CD4-positive, alpha-beta T cell treated with Interleukin-4 for 1 hour (primary cell): Measurements from ENCODE around the gene RNF125.
"Not testable (repeated sequence)": the region's sequence is repeated elsewhere in the genome, so short reads cannot be mapped to it uniquely, and the experiment has no call there.

Experiments
- DNase-seq, 2 donors: peaks; one replicate each; pipeline ENCODE4 v3.0.0-alpha.2; 2020 to 2022

The RNF125 gene

DNA sequence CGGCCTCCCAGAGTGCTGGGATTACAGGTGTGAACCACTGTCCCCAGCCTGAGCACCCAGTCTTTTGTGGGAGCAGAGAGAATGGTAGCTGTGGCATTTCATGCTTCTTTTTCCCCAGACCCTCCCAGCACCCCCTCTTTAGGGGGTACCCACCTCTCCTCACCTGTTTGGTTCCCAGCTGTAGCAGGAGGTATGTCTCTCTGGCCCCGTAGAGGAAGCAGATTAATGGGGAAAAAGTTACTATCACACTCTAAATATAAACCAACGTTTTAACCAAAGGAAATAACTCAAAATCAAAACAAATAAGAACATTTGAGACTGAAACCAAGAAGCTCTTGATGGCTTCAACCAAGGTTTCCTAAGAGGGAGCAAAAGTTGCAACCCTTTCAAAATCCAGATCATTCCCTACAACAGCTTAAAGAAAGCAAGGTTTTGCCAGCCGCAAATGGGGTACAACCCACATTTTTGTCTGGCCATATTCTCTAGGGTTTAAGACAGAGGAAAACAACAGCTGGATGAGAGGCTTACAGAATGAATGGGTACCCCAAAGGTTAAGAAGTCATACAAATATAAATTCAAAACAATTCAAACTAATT, 8.0 kb downstream of the RNF125 start:
- no peak for DNase-seq

DNA sequence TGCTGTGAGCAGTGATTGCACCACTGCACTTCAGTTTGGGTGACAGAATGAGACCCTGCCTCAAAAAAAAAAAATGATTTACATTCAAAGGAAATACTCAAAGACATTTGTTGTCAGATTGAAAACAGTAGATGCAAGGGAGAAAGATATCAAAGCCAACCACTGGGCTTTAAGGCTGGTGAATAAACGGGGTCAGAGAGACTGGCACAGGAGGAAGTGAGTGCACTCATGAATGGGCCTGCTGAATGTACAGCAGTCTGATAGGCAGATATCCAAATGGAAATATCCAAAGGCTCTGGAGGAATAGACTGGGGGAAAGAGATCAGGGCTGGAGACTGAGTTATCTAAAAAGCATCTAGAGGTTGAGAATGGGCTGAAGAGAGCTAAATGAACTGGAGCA, 10.9 kb downstream of the RNF125 start:
- no peak for DNase-seq

DNA sequence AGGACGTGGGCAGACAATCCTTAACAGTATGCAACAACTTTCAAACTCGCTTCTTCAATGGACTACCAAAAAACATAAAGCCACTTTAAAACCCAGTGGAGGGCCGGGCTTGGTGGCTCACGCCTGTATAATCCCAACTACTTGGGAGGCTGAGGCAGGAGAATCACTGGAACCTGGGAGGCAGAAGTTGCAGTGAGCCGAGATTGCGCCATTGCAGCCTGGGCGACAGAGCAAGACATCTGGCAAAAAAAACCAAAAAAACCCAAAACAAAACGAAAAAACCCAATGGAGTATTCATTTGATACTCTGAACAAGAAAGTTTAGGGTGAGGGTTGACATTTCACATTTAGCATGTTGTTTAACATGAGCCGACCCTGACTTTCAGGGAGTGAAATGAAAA, 14.0 kb downstream of the RNF125 start:
- no peak for DNase-seq

DNA sequence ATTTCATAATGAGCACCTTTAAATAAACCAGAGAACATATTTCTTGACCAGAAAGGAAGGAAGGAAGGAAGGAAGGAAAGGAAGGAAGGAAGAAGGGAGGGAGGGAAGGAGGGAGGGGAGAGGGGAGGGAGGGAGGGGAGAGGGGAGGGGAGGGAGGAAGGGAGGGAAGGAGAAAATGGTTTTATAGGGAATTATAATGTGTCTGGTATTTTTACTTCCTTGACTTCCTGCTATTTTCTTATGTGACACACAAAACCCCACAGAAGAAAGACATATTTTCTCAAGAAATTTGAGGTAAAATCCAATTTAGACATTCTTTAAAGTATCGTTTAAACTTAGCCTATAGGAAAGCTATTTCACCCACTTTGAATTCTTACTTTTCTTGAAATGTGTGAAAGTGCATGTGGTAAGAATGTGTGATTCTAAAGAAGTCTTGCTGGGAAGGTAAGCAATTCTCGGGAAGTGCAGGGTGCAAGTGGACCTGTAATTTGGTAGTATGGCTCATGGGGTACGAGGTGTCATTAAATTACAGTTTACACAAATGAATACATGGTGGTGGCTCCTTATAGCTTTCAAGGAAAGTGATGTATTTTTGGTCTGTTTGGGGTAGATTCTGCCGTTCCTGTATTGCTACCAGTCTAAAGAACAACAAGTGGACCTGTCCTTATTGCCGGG, 18.0 kb downstream of the RNF125 start:
- DNase-seq: peak; percentile 20 to 64

DNA sequence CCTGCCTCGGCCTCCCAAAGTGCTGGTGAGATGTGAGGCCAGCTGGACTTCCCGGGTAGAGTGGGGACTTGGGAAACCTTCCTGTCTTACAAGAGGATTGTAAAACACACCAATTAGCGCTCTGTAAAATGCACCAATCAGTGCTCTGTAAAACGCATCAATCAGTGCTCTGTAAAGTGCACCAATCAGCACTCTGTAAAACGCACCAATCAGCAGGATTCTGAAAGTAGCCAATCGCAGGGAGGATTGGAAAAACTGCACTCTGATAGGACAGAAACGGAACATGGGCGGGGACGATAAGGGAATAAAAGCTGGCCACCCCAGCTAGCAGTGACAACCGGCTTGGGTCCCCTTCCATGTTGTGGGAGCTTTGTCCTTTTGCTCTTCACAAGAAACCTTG, 19.0 kb downstream of the RNF125 start:
- no peak for DNase-seq

DNA sequence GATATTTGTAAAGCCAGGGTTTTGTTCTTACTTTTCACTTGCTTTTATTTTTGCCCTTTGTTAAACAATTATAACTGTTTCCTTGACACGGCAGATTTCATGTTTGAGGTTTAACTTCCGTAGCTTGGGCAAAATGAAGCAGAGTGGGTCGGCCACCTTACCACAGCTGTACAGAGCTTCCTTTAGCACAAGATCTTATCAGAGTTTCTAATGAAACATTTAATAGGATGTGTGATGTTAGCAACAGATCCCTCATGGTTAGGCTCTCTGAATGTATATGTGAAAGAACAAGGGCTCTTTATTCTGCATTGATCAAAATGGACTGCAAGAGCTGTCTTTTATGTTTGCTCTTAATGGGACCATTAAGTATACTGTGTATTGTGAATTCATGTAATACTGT, 22.3 kb downstream of the RNF125 start:
- DNase-seq: peak; percentile 61 to 80

DNA sequence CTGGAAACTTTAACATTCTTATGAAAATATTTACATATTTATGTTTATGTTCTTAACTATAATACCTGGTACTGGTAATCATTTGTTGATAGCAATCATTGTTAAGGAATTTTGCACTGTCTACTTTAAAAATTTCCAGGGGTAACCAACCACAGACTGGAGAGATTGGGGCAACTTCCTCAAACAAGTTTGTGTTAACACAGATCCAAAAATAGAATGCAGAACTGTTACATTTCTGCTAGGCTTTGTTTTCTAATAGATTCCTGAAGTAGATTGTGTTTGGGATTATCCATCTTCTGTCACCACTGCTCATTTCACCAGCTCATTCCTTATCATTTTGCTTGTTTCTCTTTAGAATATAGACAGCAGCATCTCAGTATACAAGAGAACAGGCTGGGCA, 23.7 kb downstream of the RNF125 start:
- no peak for DNase-seq

DNA sequence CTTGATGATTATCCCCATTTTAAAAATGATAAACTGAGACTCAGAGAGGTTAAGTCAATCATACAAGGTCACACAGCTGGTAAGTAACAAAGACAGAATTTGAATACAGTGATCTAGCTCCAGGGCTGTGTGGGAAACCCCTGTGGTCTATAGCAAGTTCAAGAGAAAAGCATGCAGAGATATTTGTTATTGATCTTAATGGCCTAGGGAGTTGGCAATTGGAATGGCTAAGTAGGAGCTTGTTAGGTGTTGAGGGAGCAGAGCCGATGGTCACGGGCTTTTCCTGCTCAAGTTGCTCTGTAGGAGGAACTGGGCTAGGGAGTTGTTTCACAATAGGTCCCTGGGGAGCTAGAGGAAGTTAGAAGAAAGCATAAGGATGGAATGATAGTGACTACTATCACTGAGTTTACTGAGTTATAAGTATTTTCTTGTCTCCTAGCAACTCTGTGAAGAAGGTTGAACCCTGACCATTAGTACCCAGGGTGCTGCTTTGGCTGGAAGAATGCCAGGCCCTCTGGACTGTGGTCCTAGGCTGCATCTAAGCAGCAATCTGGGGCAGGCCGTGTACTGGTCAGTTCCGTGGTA, 30.0 kb downstream of the RNF125 start:
- peak; percentile 40 to 59 for DNase-seq

DNA sequence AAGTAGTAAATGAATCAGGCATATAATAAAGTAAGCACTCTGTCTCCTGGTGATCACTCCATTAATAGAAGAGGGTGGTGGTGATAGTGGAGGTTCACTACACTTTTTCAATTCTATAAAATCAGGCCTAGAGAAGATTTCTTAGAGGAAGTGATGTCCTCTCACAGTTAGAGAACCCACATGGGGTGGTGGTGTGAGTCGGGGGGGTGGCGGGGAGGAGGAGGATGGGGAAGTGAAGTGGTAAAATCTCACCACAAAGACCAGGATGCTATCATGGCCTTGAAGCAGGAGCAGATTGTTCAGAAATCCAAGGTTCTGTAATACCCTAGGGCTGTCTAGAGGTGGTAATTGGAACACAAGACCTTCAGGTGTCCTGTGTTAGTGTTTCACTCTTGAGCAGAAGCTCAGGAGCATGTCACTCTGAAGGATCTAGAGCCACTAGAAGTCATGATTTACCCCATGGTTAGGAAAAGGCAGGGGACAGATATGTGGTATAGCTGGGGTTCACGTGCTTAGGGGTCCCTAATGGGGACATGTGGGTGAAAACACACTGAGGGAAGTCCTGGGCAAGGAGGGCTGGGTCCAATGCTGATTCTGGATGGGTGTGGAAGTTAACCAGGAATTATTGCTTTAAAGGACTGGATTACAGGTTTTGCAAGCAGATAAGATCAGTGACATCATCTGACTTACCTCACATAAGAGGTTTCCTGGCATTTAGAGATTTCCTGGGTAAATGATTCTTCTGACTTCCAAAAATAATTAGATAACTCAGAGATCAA, 31.0 kb downstream of the RNF125 start:
- peak; percentile 68 to 70 for DNase-seq

DNA sequence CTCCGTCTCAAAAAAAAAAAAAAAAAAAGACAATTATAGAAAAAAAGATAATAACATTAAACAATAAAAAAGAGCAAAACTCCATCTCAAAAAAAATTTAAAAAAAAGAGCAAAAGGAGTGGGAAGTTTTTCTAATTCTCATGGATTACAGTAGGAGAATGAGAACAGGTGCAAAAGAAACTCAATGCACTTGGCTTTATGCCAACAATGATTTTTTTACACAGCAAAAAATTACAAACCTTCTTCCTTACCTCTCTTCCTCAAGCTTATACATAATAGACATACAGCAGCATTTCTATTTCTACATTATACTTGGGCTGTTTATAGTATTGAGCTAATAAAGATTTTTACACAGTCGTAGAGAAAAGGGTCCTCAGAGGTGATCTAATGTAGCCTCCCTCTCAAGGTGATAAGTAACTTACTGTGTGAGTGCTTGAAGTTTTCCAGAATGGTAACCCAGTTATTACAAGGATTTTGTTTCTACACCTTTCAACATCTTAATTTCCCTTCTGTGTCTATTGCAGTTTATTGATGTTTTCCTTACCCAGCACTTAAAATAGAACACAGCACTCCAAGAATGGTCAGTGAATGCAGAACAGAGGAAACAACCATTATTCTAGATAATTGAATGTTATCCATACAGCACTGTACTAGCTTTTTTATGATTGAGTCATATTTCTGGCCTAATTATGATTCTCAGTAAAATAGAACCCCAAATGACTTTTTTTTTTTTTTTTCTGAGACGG, 38.2 kb downstream of the RNF125 start:
- no peak for DNase-seq

DNA sequence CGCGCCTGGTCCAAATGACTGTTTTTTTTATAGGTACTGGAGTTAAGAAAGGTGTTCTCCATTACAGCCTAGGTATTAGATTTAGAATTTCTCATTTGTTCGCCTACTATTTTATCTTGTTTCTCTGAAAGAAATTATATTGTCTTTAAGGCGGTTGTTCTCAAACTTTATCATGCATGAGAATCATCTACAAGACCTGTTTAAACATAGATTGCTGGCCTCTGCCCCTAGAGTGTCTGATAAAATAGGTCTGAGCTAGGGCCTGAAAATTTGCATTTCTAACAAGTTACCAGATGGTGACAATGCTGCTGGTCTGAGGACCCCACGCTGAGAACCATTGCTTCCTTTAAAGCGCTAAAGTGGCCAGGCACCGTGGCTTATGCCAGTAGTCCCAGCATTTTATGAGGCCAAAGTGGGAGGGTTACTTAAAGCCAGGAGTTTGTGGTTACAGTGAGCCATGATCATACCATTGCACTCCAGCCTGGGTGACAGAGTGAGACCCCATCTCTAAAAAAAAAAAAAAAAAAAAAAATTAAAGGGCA, 39.1 kb downstream of the RNF125 start:
- DNase-seq: no peak

DNA sequence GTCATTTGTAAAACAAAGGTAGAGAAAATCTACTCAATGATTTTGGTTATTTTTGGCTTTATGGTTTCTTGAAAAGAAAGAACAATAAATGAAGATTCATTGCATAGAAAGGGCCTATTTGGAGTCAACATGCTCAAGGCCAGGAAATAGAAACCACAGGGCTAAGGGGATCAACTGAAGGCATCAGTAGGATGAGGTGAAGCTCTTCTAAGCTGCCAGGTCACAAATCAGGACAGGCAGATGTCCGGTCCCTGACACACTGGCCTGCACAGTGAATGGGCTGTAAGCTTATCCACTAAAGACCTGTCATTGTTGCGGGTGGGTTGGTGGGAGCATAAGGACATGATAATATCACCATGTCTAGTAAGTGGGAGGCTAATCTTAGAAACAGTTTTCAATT, 41.4 kb downstream of the RNF125 start:
- no peak for DNase-seq

DNA sequence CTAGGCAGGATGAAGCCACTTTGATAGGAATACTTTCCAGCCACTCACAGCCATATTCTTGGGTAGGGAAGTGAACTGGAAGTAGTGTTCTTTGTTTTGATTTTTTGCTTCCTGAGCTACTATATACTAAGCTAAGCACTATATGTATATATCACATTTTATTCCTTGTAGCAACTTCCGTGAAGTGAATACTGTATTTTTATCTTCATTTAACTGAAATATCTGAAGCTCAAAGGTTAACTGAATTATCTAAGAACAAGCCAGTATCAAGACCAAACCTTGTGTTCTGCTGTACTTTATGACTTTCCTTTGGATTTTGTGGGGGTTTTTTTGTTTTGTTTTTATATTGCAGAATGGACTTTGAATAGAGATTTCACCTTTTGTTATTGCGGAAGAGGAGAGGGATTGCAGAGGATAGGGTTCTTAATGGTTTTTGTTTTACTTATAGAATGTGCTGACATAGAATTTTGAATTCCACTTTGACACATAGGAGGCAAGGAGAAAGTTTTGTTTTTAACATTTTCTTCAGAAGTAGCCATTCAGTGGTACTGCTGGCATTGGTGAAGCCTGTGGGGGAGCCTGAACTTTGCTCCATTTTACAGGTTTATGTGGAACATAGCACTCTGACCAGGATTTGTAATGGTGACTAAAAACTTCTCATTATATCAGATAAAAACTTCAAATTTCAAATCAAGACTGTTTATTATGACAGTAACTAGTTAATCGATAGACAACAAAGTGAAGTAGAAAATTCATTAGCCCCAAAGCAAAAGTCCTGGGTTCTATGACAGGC, 48.9 kb downstream of the RNF125 start:
- DNase-seq: no peak

DNA sequence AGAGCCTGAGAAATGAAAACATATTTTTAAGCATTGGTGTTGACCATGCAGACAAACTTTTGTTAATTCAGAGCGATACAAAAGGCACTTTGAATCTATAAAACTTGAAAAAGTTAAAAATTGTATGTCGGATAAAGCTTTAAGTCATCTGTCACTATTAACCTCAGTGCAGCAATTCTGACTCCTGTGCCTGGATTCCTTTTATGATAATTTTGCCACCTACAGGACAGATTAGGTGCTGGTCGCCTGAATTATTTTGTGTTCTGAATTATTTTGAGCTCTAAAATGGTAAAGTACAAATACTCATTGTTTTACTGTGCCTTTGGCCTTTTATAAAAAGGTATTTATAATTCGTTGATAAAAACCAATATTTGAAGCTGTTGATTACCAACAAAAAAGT, 53.7 kb downstream of the RNF125 start:
- DNase-seq: peak in 1 of 2 donors; percentile 66

DNA sequence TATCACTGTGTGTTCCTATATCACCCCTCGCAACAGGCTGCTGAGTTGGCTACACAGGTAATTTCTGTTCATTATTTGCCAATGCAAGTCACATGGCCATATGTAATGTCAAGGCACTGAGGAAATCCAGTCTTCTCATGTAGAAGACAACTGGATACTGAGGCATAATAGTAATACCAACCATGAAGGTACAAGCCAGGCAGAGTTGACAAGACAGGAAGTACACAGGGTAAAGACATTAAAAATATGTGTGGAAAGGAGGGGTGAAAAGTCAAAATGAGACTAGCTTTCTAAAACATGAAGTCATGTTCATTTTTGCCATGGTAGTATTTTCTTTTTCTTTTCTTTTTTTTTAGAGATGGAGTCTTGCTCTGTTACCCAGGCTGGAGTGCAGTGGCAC, 55.6 kb downstream of the RNF125 start:
- no peak for DNase-seq

DNA sequence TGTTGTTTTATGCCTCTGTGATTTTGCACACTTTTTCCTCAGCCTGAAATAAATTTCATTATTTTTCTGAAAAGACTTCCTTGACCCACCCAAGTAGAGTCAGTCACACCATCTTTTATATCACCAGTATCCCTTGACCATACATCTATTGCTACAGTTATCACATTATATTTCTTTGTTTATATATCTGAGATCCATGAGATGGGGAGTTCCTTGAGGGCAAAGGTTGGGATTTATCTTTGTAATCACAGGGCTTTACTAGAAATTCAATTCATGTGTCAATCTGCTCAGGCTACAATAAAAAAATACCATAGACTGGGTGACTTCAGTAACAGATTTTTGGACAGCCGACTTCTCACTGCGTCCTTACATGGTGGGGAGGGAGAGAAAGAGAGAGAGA, 60.2 kb downstream of the RNF125 start:
- DNase-seq: no peak

DNA sequence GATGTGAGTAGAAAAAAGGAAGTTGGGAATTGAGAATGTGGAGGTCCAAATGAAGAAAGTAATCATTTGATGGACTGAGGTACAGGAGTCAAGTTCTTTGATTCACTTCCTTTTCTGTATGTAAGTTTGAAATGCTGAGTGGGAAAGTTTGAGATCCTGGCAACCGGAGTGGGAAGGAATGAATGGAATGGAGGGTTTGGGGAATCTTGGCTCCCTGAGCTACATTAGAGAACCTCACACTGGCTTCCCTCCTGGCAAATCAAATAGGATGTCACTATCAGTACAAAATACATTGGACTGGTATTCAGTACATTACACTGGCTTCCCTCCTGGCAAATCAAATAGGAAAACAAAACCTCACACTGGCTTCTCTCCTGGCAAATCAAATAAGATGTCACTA, 63.3 kb downstream of the RNF125 start:
- no peak for DNase-seq

DNA sequence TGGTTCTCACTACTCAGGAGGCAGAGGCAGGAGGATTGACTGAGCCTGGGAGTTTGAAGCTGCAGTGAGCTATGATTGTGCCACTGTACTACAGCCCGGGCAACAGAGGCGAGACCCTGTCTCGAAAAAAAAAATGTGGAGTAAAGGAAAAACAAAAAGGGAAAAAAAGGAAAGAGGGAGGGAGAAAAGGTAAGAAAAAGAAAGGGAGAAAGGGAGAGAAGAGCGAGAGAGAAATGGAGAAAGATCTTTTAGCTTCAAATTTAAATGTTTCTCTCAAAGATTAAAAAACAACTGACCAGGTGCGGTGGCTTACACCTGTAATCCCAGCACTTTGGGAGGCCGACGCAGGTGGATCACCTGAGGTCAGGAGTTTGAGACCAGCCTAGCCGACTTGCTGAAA, 65.2 kb downstream of the RNF125 start:
- no peak for DNase-seq

DNA sequence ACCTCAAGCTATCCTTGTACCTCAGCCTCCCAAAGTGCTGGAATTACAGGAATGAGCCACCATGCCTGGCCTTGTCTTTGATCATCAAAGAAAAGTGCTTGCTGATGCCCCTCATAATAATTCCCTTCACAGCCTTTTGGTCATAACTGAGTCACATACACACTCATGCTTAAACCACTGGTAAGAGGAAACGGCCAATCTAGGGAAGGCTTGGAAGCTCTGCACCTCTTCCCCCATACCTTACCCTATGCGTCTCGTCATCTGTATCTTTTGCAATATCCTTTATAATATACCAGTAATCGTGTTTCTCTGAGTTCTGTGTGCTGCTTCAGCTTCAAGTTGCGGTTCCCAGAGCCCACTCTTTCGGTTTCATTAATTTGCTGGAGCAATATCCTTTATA, 68.3 kb downstream of the RNF125 start:
- peak in 1 of 2 donors; percentile 15 for DNase-seq

DNA sequence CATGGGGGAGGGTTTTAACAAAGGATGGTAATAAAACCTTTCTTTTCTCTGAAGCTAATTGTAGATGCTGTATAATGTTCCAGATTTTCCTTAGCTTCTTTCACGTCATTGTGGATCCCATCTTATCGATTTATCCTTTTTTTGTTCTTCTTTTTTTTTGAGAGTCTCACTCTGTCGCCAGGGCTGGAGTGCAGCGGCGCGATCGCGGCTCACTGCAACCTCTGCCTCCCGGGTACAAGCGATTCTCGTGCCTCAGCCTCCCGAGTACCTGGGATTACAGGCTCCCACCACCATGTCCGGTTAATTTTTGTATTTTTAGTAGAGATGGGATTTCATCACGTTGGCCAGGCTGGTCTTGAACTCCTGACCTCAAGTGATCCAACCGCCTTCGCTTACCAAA, 72.2 kb downstream of the RNF125 start:
- DNase-seq: not testable (repeated sequence)

DNA sequence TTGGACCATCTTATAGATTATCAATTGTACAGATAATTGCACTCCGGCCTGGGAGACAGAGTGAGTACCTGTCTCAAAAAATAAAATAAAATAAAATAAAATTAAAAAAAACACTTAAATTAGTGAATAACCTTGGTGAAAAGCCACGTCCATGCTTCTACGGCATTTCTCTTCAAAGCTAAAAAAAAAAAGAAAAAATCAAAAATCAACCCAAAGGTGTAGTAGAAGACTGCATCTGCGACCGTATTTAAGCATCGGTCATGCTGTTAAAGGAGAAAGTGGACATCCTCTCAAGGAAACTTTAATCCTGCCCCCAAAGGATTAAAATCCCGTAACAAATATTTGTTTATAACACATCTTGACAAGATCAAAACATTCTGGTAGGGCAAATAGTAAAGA, 72.7 kb downstream of the RNF125 start:
- no peak for DNase-seq
